KG1 (cell line): Measurements from ENCODE around the gene MAGEA11.
"Not testable (repeated sequence)": the region's sequence is repeated elsewhere in the genome, so short reads cannot be mapped to it uniquely, and the experiment has no call there.

ENCODE experiments used
- DNase-seq: peaks from one replicate; lab custom pipeline; 2025; lab: John Stamatoyannopoulos, UW

MAGEA11 gene

DNA sequence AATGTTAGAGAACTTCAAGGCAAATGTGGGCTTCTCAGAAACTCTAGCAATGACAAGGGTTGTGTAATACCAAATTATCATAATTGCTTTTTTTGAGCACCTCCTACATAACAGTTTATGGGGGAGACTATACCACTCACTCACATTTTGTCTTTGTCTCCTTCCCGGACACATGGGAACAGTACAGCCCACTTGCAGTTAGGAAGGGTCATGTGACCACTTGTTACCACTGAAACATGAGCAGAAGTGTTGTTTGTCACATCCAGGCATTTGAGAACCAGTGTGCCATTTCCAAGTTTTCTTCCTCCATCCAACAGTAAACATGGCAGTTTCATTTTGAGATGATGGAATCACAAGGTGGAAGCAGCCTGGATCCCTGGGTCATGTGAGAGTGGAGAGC is 6.9 kb downstream of the MAGEA11 start:
- no peak for DNase-seq

DNA sequence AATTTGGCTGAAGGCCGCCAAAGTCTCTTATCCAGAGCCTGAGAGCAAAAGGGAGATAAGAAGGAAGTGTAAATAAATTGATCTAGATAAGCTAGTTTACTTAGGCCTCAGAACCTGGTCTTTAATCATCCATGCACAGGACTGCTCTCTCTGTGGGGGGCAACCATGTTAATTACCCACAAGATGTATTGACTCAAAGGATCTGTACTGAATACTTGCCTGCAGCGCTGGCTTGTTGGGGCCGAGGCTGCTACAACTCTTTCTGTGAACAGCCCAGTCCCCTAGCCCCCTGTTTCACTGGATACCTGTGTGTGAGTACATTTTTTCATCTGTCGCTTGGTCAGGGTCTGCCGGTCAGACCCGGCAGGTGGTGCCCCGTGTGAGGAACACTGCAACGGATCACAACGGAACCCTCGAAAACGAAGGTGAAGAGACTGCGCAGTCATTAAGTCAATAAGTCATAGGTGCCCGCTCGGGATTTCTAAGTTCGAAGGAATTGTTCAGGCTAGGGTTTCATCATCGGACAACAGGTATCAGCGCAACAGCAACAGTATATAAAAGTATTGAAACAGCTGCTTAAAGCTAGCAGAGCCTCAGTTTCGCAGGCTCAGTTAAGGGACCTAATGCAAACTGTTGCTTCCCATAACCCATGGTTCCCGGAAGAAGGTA is 8.3 kb downstream of the MAGEA11 start:
- DNase-seq, result no peak

DNA sequence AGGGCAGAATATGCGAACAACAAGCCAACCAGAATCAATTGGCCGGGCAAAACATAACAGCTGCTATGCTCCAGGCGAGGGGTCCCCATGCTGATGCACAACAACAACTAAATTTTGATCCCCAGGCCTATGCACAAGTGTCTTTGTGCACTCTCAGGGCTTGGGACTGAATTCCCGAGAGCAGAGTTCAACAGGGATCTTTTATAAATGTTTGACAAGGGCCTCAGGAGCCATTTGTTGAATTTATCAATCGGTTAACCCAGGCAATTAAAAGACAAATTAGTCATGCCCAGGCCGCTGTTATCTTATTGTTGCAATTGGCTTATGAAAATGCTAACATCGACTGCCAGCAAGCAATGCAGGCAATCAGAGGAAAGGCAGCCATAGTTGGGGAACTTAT is 9.4 kb downstream of the MAGEA11 start:
- DNase-seq, result not testable (repeated sequence)

DNA sequence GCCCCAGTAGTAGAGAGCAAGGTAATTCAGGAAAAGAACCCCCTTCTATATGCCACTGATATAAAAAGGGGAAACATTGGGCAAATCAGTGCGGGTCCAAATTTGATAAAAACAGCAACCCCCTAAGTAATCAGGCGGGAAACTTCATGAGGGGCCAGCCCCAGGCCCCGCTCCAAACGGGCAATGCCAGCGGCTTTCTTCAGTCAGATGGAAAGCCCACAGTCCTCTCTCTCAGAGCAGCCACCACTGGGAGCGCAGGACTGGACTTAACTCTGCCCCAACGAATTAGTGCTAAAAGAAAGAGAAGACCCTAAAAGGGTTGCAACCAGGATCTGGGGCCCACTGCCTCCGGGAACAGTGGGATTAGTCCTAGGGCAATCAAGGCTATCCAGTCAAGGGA is 9.9 kb downstream of the MAGEA11 start:
- no peak for DNase-seq

DNA sequence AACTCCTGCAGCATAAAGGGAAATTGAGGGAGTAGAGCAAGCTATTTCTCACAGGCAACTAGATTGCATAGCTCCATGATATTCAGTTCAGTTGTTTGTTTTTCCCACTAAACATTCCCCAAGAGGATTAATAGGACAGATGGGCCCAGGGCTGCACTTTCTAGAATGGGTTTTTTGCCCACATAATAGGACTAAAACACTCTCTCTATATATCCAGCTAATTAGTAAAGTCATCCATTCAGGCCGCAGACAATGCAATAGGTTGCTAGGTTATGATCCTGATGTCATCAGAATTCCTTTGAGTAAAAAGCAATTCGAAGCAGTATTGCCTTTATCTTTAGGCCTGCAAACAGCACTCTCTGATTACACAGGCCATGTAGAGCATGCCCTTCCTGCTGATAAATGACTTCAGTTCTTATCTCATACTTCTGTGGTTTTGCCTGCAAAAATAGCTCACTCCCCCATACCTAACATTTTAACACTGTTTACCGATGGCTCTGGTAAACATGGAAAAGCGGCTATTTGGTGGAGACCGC is 11.8 kb downstream of the MAGEA11 start:
- DNase-seq, result not testable (repeated sequence)

DNA sequence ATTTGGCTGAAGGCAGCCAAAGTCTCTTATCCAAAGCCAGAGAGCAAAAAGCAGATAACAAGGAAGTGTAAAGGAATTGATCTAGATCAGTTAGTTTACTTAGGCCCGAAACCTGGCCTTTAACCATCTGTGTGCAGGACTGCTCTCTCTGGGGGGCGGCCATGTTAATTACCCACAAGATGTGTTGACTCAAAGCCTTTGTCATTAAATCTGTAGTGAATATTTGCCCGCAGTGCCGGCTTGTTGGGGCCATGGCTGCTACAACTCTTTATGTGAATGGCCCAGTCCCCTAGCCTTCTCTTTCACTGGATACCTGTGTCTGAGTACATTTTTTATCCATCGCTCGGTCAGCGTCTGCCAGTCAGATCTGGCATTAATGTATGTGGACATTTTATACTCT is 15.4 kb downstream of the MAGEA11 start:
- DNase-seq, result not testable (repeated sequence)

DNA sequence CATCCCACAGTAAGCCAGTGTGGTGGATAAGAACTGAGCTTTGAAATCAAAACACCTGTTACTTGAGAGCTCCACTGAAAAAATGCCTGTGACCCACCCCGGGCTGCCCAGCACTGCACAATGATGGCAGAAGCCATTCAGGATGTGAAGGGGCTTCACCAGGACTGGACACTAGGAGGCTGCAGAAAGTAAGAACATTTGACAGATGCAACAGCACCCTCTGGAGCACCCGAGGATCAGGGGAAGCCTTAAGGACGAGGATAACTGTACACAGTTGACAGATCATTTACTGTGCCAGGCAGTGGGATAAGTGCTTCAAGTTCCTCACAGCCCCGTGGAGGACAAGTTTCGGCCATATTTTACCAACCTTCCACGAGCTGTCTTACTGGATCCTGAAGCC is 30.4 kb downstream of the MAGEA11 start:
- not testable (repeated sequence) for DNase-seq

DNA sequence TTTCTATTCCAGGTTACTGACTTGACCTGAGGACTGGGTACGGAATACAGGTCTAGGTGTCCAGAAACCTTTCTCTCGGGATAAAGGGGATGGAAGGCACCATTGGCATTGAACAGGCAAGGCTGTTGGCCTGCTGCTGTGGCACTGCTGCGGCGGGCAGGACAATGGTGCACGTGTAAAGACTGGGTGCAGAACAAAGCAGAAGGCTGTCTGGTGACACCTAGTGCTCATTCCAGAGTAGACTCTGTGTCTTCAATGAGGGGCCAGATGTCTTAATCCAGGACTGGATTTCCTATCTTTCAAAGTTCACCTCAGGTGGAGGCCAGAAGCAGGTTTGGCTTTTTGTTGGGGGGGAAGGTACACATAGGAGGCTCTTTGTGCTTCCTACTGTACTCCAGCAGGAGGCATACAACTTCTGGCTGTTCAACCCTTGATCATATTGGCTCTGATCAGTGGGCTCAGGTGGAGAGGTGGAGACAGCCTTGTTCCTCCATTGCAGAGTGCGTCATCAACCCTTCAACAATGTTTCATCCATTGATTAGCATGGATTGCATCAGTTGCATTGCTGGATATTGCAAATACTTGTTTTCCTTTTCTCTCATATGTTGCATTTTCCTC is 34.6 kb downstream of the MAGEA11 start:
- DNase-seq, result not testable (repeated sequence)

DNA sequence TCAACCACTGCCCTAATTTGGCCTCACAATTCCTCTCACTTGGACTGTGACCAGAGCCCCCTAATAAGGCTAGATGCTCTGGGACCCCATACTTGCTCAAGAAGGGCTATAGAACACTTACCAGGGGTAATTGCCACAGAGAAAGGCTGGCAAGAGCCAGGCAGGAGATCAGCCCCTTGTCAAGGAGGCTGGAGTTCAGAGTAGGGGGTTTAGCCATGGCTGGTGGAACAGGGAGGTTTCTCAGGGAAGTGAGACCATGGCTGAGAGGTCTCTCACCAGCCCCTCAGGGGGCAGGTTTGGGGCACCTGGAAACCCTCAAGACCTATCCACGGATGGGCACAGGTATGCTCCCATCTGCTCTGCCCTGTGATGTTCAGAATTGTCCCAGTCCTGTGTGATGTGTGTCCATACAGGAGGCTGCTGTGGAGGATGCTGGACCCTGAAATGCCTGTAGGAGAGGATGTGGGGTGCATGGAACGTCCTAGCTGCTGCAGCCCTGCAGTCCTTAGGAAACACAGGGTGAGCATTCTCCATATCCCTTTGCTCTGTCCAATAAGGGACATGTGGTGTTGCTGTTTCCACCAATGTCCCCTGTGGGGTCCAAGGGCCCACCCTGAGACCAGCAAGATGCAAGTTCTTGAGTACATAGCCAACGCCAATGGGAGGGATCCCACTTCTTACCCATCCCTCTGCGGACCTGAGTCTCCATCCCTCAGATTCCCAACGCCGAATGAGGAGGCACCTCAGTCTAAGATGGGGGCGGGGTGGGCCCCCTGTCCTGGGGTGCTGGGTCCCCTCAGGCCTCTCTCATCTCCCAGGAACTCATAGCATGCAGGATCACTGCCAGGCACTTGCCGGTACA is 45.6 kb downstream of the MAGEA11 start:
- DNase-seq, result no peak

DNA sequence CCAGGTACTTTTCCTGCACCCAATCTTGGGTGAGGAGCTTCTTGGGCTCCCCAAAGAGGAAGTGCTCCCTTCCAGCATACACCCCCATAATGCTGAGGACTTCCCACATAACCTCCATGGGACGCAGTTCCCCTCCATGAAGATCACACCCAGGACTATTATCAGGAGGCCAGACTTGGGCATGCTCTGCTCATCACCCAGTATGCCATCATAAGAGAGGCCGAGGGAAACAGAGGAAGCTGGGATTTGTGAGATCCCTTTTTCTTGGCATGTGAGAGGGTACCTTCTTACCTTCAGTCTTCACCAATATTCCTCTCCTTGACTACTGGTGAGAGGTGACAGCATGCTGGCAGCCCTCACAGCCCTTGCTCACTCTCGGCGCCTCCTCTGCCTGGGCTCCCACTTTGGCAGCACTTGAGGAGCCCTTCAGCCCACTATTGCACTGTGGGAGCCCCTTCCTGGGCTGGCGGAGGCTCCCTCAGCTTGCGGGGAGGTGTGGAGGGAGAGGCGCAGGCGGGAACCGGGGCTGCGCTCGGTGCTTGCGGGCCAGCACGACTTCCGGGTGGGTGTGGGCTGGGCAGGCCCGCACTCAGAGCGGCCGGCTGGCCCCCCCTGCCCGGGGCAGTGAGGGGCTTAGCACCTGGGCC is 46.3 kb downstream of the MAGEA11 start:
- no peak for DNase-seq

DNA sequence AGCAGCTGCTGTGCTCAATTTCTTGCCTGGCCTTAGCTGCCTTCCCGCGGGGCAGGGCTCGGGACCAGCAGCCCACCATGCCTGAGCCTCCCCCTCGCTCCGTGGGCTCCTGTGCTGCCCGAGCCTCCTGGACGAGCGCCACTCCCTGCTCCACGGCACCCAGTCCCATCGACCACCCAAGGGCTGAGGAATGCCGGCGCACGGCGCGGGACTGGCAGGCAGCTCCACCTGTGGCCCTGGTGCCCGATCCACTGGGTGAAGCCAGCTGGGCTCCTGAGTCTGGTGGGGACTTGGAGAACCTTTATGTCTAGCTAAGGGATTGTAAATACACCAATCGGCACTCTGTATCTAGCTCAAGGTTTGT is 46.8 kb downstream of the MAGEA11 start:
- not testable (repeated sequence) for DNase-seq

DNA sequence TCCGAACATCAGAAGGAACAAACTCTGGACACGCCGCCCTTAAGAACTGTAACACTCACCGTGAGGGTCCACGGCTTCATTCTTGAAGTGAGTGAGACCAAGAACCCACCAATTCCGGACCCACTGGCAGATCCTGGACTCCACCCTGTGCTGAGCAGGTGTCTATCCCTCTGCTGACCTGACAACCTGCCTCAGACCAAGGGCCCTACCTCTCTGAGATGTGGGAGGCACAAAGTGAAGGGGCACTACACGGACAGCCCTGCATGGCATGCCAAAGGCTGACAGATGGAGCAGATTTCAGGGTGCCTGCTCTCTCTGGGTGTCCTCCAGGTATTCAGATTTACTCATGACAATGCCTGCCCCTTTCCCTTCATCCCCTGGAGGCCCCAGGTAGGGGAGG is 48.0 kb downstream of the MAGEA11 start:
- no peak for DNase-seq

DNA sequence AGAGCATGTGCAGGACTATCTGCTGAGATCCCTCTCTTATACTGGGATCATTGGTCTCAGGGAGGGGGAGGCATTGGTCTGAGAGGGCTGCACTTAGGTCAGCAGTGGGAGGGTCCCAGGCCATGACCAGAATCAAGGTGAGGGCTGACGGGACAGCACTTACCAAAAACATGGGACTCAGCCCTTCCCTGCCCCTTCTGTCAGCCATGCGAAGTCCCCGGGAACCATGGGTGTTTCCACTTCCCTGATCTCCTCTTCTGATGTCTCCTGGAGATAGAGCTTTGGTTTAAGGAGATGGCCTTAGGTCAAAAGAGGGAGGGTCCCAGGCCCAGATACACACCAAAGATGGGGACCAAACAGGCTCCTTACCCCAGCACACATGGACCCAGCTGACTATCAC is 49.1 kb downstream of the MAGEA11 start:
- no peak for DNase-seq

DNA sequence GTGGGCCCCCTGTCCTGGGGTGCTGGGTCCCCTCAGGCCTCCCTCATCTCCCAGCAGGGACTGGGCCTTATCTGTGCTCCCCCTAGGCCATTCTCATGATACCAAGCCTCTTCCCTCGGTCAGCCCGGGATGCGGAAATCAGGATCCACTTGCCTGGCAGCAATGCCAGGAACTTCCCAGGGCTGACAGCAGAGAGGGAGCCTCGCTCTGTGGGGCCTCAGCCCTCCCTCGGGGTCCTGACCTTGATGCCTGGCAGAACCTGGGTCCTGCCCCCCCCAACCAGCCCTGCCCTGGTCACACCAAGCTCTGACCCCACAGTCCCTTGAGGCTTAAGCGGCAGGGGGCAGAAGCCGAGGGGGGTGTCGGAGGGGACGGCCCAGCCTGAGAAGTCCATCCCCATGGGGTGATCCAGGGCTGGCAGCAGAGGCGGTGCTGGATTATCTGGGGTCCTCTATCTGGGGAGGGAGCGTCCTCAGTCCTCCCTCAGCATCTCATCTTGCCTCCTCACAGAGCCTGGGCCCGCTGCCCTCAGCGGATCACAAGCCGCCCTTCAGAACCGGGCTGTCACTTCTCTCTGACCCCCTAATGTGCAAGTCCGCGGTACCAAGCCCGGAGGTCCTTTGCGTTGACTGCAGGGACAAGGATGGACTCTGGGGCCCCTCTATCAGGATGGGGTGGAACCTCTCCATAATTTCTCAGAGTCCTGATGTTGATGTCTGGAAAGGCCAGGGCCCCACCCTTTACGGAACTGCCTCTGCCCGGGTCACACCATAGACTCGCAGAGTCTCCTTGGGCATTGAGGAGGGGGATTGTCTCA is 50.2 kb downstream of the MAGEA11 start:
- not testable (repeated sequence) for DNase-seq

DNA sequence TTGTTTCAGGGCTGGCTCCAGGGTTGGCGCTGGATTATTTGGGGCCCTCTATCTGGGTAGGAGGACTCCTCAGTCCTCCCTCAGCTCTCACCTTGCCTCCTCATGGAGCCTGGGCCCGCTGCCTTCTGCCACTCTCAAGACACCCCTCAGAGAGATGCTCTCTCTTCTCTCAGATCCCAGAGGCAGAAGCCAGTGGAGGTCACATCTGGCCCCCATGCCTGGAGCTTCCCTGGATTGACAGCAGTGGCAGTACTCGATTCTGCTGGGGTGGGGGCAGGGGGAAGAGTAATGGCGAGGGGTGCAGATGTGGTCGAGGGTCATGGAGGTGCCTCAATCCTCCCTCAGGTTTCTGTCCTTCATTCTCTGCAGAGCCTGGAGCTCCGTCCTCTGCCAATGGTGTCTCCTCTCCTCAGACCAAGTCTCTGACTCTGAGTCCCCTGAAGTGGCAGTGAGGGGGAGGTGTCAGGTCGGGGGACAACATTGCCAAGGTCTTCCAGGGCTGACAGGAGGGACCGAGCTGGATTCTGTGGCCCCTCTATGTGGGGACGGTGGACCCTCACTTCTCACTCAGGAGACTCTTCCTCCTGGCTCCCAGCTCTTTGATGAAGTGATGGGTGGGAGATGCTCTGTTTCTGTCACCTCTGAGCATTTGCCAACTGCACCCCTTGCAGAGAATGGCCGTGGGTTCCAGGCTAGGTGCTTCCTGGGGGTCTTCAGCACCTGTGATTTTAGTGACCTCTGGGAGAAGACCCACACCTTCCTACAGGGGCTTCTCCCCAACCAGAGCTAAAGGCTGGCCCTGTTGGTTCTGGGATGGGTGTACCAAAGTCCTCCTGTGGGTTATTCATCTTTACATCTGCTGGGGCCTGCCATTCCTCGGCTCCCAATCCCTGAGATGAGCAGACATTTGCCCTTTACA is 51.1 kb downstream of the MAGEA11 start:
- DNase-seq, result no peak
